Fibroblast of peridontal ligament (primary cell): ENCODE measurements around the gene ALDH1L1.
"Not testable (repeated sequence)": the region's sequence is repeated elsewhere in the genome, so short reads cannot be mapped to it uniquely, and the experiment has no call there.

Source experiments
- DNase-seq: peaks from one replicate; pipeline ENCODE4 v3.0.0-alpha.2; 2010; ENCODE audit errors: extremely low read depth

Gene ALDH1L1

DNA sequence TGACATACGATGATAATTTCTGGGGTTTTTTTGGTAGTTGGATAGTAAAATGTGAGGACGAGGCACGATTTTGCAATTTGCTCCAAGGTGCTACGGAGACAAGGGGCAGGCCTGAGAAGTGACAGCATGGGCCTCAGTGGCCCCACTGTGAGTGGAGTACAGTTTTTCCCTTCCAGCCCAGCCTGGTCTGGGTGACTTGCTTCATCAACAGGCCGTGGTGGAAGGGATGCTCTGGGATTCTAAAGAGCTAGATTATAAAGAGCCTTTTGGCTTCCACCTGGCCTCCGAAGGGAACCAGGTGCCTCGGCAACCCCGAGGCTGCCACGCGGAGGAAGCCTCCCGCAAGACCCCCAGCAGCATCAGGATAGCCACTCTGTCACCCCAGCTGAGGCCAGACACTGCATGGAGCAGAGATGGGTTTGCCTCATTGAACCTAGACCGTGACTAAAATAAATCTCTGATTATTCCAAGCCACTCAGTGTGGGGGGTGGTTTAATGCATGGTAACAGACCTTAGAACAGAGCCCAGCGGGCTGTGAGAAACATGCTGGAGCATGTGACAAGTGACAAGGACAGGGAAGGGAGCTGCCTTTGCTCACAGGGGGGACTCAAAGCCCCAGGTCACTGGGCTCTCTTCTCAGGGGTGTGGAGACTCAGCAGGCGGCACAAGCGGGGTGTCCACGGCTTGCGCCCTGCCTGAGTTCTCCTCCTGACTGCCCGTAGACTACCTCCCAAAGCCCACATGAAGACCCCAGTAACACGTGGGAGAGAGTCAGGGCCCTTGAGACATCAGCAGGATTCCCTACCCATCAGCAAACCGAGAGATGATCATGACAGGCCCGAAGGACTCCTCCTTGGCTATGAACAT is 73.8 kb downstream of the ALDH1L1 start:
- DNase-seq = no peak

- DNase-seq = no peak
These were observed 74.6 kb downstream of the ALDH1L1 start for GRCh38 chr3:126105691-126106187.

DNA sequence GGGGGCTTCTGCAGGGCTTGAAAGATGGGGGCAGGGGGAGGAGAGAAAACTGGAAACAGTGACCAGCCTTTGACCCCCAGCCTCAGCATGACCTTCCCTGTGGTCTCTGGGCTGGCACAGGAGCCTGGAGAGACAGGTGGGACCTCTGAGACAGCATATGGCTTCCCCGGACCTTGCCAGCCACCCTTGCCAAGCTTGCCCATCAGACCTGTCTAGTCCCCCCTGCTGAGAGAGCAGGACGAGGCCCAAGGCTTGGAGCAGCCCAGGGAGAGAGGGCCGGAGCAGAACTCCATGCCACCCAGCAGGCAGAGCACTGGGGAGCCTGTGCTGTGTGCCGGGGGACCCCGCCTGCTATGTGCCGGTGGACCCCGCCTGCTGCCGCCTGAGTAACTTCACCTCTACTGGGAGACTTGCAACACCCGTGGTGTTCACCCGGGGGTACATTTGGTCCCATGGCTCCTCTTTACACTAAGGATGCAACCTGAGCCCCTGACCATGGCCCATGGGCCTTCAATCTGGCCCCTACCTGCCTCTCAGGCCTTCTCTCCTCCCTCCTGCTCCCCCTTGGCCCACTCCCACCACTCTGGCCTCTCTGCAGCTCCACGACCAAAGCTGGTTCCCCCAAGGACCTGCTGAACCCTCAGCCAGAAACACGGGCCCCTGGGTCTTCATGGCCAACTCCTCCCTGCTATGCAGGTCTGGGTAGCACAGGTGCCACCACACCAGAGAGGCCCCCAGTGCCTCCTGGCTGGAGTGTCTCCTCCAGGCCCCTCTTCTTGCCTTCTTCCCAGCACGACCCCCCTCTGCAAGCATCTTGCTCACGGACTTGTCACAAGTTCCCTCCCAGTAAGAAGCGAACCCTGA is 75.4 kb downstream of the ALDH1L1 start:
- DNase-seq = no peak

DNA sequence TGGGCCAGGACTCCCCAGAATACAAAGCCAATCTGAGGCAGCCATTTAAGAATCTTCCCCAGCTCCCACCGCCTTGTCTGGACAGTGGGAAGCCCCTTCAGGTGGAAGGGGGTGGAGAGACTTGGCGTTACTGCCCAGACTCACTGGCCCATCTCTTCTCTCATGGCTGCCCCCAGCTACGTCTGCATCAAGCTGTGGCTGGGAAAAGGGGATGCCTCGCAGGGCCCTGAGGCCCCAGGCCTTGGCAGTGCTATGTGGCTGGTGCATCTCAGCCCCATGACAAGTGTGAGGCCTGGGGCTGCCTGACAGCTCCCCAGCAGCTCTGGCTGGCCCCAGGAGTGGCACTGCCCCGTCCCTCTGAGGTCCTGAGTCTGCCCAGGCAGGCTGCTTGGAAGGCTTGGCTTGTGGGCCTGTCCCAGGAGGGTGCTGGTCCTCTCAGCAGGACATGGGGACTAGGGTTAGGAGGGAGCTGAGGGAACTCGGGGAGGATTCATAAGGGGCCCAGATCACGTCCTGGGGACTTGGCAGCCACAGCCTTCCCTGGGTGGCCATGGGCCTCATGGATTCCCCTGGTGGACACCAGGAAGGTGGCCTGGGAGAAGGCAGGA is 76.3 kb downstream of the ALDH1L1 start:
- DNase-seq = no peak

DNA sequence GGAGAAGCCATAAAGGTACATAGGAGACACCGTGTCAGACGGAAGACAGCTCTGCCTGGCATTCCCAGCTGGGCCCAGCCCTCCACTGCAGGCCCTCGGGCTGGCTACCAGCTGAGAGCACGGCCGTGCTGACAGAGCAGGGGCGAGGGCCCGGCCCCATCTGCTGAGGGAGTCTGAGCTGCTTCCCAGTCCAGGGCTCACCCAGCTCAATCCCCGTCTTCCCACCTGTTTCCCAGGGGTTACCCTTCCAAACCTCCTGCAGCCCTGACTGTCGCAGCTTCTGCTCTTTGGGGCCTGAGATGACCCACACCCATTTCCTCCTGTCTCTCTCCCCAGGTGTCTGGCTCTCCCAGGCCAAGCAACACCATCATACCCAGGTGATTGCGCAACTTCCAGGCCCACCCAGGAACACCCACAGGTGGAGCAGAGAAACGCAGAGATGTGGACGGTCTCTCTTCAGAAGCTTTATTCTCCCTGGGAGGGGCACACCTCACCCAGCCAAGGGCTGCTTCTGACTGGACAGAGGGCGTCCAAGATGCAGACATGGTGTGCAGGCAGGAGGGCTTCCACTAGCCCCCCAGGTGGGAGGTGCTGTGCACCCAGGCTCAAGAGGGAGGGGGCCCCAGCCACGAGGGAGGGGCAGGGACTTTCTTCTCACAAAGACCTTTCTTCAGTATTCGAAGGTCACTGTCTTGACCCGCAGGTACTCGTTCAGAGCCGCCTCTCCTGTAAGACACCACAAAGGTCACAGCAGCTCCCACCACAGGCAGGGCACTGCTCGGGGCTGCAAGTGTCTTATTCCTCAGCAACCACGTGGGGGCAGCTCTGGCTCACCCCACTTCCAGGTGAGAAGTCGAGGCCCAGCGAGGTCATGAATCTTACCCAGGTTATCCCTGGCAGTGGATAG is 77.0 kb downstream of the ALDH1L1 start:
- DNase-seq = no peak

DNA sequence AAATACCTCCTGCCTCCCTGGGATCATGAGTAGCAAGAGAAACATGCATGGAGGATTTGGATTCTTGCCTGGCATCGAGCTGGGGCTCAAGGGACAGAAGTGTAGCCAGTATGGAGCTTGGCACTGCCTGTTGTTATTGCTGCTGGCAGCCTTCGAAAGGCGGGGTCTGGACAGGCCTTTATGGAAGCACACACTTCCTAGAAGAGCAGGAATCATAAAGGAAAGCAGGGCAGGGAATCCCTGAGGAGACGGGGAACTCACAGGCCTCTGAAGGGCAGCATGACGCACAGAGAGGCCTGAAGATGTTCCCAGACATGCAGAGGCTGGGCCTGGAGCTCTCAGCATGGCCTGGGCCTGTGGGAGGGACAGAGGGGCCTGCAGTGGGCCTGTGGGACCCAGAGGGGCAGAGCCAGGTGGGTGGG is 77.8 kb downstream of the ALDH1L1 start:
- peak; percentile 91 for DNase-seq

- DNase-seq = no peak
These were observed 78.4 kb downstream of the ALDH1L1 start for GRCh38 chr3:126102011-126102410.

GRCh38 chr3:126101521-126101982 is 78.8 kb downstream of the ALDH1L1 start:
- no peak for DNase-seq

DNA sequence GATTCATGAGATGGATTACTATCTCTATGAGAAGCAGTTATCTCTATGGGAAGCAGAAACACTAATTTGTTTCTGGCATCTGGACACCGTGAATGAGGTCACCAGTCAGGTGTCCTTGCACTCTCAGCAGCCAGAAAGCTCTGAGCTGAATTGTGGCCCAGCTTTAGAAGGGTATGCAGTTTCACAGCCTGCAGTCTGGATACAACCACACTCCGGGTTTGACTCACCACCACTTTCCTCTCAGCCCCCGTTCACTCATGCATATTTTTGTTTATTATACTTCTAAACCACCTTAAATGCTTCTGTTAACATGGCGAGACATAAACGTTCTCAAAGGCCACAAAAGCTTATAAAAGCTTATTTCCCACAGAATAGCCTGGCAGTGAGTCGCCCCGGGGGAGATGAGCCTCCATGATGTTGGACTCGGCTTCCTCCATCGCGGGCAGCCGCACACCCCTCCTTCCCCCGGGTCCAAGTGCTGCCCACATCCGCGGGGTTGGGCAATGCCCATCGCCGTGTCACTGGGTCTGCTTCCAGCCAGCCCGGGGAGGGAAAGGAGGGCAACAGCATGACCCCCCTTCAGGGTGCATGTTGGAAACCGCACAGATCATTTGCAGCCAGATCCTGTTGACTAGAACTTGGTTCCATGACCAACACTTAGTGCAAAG is 79.6 kb downstream of the ALDH1L1 start:
- DNase-seq = peak; percentile 91

- no peak for DNase-seq
These were observed 80.1 kb downstream of the ALDH1L1 start for GRCh38 chr3:126100269-126100633.

- DNase-seq = no peak
These were observed 82.0 kb downstream of the ALDH1L1 start for GRCh38 chr3:126098391-126098858.

GRCh38 chr3:126097801-126098200 is 82.6 kb downstream of the ALDH1L1 start:
- DNase-seq = no peak

DNA sequence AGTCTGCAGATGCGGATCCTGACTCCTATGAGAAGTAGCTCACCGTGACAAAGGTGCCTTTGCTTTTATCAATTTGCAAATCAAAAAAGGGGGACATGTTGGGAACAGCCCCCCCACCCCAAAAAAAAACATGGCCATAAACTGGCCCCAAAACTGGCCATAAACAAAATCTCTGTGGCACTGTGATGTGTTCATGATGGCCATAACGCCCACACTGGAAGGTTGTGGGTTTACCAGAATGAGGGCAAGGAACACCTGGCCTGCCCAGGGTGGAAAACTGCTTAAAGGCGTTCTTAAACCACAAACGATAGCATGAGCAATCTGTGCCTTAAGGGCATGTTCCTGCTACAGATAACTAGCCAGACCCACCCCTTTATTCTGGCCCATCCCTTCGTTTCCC is 84.1 kb downstream of the ALDH1L1 start:
- not testable (repeated sequence) for DNase-seq

DNA sequence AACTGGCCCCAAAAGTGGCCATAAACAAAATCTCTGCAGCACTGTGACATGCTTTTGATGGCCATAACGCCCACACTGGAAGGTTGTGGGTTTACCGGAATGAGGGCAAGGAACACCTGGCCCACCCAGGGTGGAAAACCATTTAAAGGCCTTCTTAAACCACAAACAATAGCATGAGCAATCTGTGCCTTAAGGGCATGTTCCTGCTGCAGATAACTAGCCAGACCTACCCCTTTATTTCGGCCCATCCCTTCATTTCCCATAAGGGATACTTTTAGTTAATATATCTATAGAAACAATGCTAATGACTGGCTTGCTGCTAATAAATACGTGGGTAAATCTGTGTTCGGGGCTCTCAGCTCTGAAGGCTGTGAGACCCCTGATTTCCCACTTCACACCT is 88.3 kb downstream of the ALDH1L1 start:
- not testable (repeated sequence) for DNase-seq

- DNase-seq = no peak
These were observed 92.7 kb downstream of the ALDH1L1 start for GRCh38 chr3:126087552-126088175.

- DNase-seq = no peak
These were observed 94.5 kb downstream of the ALDH1L1 start for GRCh38 chr3:126085841-126086240.

- no peak for DNase-seq
These were observed 95.1 kb downstream of the ALDH1L1 start for GRCh38 chr3:126085276-126085675.

GRCh38 chr3:126084768-126085180 is 95.6 kb downstream of the ALDH1L1 start:
- DNase-seq = no peak

DNA sequence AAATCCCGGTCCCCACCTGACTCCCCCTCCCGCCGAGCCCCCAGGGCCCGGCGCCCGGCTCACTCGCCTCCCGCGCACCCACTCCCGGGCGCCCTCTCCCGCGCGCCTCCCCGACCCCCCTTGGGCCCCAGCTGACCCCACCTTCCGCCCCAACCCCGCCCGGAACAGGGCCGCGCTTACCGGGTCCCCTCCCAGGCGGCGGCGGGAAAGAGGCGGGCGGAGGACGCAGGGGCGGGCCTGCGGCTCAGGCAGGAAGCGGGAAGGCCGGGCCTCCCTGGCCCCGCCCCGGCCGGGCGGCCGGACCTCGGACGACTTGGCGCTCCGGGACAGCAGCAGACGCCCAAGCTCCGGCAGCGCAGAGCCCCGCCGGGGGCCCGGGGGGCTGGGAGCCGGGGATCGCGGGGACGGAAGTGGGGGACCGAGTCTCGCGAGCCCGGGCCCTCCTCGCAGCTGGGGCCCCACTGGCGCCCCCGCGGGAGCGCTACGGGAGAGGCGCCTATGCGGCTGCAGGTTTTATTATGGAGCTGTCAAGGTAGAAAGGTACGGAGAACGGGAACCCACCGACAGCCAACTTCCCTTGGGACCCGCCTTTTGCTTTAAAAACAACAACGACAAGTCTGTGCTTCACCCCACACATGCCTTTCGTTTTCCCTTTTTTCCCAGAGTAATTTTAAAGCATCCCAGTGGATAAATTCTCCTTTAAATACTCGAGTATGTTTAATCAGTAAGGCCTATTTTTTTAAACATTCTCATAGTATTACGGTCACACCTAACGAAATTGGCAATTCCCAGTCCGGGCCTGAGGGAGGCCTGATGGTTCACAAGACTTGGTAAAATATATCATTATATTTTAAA is 96.2 kb downstream of the ALDH1L1 start, which contains the start of gene SLC41A3:
Gene SLC41A3 (minus strand): TSS at position 212 of the 855 bp plus-strand sequence. CDS start 15,905 bp downstream, outside the sequence.
- peak; percentile 57 for DNase-seq
